H1 (cell line): ENCODE measurements around the gene SLC38A10. TPM values are rescaled to one million over a fixed set of nuclear protein-coding genes. Genes with fewer than 3 reads are reported as not detected.

Experiments used
- HDAC6 ChIP-seq: IDR thresholded peaks from one replicate; pipeline ENCODE4 v1.7.1; 2012; ENCODE audit warnings: low read depth, mild to moderate bottlenecking, inconsistent platforms, low read length, moderate library complexity
- polyA plus RNA-seq, 7 experiments: library from polyadenylated mRNA; depleted of rRNA in 3 of 7; stranded (reverse) in 5 of 7; unstranded in 2 of 7; fragments of >200 nt in 5 of 7; fragments of 200-250 nt in 2 of 7; gene quantifications; 1 replicate in 5 of 7; 2 replicates in 1 of 7; 4 replicates in 1 of 7; pipeline versions ENCODE4 v1.2.1 to v1.2.3, GENCODE V29; 2011 to 2013; ENCODE audit warnings: missing spikeins in 2 of 7, mixed read lengths in 2 of 7
- total RNA-seq: library from RNA; stranded (reverse); fragmentation: NEBNext Ultra II Directional; extraction: Animal tissue kit (Norgen Biotek cat#: 25700); gene quantifications from 2 replicates; pipeline ENCODE4 v1.2.1, GENCODE V29; 2021
- TF ChIP-seq, protein P1 (sequence below): fragments of 300-600 bp; sonication (generic); IDR thresholded peaks from 2 replicates; pipeline ENCODE4 v1.7.1; 2012; ENCODE audit warnings: low read length, moderate library complexity, mild to moderate bottlenecking, inconsistent platforms; ENCODE audit not compliant: insufficient replicate concordance

The SLC38A10 gene
- total and polyA plus RNA-seq, 2 of the 8 experiments (the other 6 are each of a cell fraction or from before 2014, with no cell fraction given): 26.4 to 41.0 TPM

DNA sequence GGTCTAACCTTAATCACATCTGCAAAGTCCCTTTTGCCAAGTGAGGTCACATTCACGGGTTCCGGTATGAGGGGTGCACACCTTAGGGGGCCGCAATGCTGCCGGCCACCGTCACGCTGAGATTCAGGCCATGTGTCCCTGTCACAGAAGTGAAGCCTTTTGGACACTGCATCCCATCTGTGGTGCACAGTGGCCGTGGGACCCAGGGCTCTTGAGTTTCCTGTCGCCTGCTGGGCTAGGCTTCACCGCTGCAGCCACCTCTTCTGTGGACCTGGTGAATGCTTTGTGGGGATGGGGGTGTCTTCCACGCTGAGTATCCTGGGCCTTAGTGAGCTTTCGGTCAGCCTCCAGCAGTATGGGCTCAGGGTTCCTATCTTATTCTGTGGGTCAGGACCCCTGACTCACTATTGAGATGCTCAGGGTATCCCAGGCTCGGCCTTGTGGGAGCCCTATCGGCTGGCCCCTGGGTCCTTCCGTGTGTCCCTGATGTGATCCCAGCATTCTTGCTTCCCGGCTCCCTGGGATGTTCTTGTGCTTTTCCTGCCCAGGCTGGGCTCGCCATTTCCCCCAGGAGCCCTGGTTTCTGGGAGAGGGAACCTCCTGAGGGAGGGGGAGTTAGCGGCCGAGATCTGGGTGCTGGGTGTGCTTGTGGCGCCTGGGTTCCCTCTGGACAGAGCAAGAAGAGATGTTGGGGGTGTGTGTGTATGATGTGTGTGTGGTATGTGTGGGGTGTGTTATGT, 4.9 kb upstream of the SLC38A10 start (continued):
- TF ChIP-seq, protein P1, sequence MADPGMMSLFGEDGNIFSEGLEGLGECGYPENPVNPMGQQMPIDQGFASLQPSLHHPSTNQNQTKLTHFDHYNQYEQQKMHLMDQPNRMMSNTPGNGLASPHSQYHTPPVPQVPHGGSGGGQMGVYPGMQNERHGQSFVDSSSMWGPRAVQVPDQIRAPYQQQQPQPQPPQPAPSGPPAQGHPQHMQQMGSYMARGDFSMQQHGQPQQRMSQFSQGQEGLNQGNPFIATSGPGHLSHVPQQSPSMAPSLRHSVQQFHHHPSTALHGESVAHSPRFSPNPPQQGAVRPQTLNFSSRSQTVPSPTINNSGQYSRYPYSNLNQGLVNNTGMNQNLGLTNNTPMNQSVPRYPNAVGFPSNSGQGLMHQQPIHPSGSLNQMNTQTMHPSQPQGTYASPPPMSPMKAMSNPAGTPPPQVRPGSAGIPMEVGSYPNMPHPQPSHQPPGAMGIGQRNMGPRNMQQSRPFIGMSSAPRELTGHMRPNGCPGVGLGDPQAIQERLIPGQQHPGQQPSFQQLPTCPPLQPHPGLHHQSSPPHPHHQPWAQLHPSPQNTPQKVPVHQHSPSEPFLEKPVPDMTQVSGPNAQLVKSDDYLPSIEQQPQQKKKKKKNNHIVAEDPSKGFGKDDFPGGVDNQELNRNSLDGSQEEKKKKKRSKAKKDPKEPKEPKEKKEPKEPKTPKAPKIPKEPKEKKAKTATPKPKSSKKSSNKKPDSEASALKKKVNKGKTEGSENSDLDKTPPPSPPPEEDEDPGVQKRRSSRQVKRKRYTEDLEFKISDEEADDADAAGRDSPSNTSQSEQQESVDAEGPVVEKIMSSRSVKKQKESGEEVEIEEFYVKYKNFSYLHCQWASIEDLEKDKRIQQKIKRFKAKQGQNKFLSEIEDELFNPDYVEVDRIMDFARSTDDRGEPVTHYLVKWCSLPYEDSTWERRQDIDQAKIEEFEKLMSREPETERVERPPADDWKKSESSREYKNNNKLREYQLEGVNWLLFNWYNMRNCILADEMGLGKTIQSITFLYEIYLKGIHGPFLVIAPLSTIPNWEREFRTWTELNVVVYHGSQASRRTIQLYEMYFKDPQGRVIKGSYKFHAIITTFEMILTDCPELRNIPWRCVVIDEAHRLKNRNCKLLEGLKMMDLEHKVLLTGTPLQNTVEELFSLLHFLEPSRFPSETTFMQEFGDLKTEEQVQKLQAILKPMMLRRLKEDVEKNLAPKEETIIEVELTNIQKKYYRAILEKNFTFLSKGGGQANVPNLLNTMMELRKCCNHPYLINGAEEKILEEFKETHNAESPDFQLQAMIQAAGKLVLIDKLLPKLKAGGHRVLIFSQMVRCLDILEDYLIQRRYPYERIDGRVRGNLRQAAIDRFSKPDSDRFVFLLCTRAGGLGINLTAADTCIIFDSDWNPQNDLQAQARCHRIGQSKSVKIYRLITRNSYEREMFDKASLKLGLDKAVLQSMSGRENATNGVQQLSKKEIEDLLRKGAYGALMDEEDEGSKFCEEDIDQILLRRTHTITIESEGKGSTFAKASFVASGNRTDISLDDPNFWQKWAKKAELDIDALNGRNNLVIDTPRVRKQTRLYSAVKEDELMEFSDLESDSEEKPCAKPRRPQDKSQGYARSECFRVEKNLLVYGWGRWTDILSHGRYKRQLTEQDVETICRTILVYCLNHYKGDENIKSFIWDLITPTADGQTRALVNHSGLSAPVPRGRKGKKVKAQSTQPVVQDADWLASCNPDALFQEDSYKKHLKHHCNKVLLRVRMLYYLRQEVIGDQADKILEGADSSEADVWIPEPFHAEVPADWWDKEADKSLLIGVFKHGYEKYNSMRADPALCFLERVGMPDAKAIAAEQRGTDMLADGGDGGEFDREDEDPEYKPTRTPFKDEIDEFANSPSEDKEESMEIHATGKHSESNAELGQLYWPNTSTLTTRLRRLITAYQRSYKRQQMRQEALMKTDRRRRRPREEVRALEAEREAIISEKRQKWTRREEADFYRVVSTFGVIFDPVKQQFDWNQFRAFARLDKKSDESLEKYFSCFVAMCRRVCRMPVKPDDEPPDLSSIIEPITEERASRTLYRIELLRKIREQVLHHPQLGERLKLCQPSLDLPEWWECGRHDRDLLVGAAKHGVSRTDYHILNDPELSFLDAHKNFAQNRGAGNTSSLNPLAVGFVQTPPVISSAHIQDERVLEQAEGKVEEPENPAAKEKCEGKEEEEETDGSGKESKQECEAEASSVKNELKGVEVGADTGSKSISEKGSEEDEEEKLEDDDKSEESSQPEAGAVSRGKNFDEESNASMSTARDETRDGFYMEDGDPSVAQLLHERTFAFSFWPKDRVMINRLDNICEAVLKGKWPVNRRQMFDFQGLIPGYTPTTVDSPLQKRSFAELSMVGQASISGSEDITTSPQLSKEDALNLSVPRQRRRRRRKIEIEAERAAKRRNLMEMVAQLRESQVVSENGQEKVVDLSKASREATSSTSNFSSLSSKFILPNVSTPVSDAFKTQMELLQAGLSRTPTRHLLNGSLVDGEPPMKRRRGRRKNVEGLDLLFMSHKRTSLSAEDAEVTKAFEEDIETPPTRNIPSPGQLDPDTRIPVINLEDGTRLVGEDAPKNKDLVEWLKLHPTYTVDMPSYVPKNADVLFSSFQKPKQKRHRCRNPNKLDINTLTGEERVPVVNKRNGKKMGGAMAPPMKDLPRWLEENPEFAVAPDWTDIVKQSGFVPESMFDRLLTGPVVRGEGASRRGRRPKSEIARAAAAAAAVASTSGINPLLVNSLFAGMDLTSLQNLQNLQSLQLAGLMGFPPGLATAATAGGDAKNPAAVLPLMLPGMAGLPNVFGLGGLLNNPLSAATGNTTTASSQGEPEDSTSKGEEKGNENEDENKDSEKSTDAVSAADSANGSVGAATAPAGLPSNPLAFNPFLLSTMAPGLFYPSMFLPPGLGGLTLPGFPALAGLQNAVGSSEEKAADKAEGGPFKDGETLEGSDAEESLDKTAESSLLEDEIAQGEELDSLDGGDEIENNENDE: no peak
- TF ChIP-seq HDAC6: no peak
